Brain microvascular endothelial cell (primary cell): ENCODE results near the gene MXRA8.
A peak's percentile ranks its signal among the peaks of the same experiment; 100 is the strongest.

Experiments used
- DNase-seq: peaks from one replicate; pipeline ENCODE4 v3.0.0-alpha.2; 2020
- H3K27ac ChIP-seq: fragments of 250-450 bp; sonication (Bioruptor Pico); 2 replicates; pipeline ENCODE4 v1.5.1; 2020; ENCODE audit warnings: mild to moderate bottlenecking, moderate library complexity
- H3K27me3 ChIP-seq: fragments of 250-450 bp; sonication (Bioruptor Pico); replicated peaks from 2 replicates; pipeline ENCODE4 v1.5.1; 2020; ENCODE audit warnings: mild to moderate bottlenecking
- H3K36me3 ChIP-seq: fragments of 250-450 bp; sonication (Bioruptor Pico); replicated peaks from 2 replicates; pipeline ENCODE4 v1.5.1; 2020; ENCODE audit warnings: mild to moderate bottlenecking
- H3K4me3 ChIP-seq: 2 replicates; pipeline ENCODE4 v1.5.1; 2011; ENCODE audit warnings: low read depth, mild to moderate bottlenecking, control low read depth, low read length, moderate library complexity
- CTCF ChIP-seq: IDR thresholded peaks from 2 replicates; pipeline ENCODE4 v1.5.1; 2011; ENCODE audit warnings: low read depth, mild to moderate bottlenecking, moderate library complexity, low read length, control low read depth, inconsistent platforms; ENCODE audit errors: missing control alignments
- in situ Hi-C: cut with HindIII; loops from 2 replicates; pipeline ENCODE4 v1.10.0; 2017; ENCODE audit warnings: low sequenced_read_pairs, low pct_ligation_motif_present

The MXRA8 gene

GRCh38 chr1:1359664-1360468 lies 1.5 kb upstream of the MXRA8 start:
- in situ Hi-C loops = no loop called here
- peak overlapping the region; percentile 15 for H3K4me3 ChIP-seq
- peak overlapping the region; percentile 37 for H3K27ac ChIP-seq
- no peak for TF ChIP-seq CTCF
- no peak for DNase-seq
- peaks cover under 1% of the 10 kb centered on the region for H3K36me3 ChIP-seq
- no peaks in the 10 kb centered on the region for H3K27me3 ChIP-seq

- H3K27ac ChIP-seq = peak overlapping the region; percentile 37
- H3K4me3 ChIP-seq = peak overlapping the region; percentile 72
- no peak for TF ChIP-seq CTCF
- H3K36me3 ChIP-seq = peaks cover 6% of the 10 kb centered on the region
- no peaks in the 10 kb centered on the region for H3K27me3 ChIP-seq
- DNase-seq = peak; percentile 52
- in situ Hi-C loops = no loop called here
Observed at GRCh38 chr1:1359308-1359663, 931 bp upstream of the MXRA8 start.

- Histone ChIP-seq H3K36me3 (peaks cover 8% of the 10 kb centered on the region), H3K27me3 (no peaks in the 10 kb centered on the region), H3K27ac (peak overlapping the region; percentile 37), H3K4me3 (peak overlapping the region; percentile 72)
- TF ChIP-seq CTCF = no peak
- in situ Hi-C loops = no loop called here
- DNase-seq = no peak
Observed at GRCh38 chr1:1357871-1358432, 403 bp downstream of the MXRA8 start.

- no peak for DNase-seq
- peaks cover 8% of the 10 kb centered on the region for H3K36me3 ChIP-seq
- no peak for TF ChIP-seq CTCF
- no peaks in the 10 kb centered on the region for H3K27me3 ChIP-seq
- in situ Hi-C loops = no loop called here
- H3K27ac ChIP-seq = no peak overlapping the region
- H3K4me3 ChIP-seq = peak overlapping the region; percentile 72
Observed at GRCh38 chr1:1356796-1357401, 1.5 kb downstream of the MXRA8 start.

- no peak overlapping the region for H3K27ac ChIP-seq
- in situ Hi-C loops = no loop called here
- H3K27me3 ChIP-seq = no peaks in the 10 kb centered on the region
Observed at GRCh38 chr1:1356166-1356795, 2.1 kb downstream of the MXRA8 start.

More at GRCh38 chr1:1356166-1356795, 2.1 kb downstream of the MXRA8 start:
- TF ChIP-seq CTCF = no peak
- H3K36me3 ChIP-seq = peaks cover 8% of the 10 kb centered on the region
- DNase-seq = no peak
- peak overlapping the region; percentile 72 for H3K4me3 ChIP-seq
